HG02610 (cell line): Measurements from ENCODE around the gene CACTIN.
"Not testable (repeated sequence)": the region's sequence is repeated elsewhere in the genome, so short reads cannot be mapped to it uniquely, and the experiment has no call there.

Experiments
- ATAC-seq: cut with Tn5 transposase; IDR thresholded peaks from one replicate; pipeline ENCODE4 v1.9.1; 2021; ENCODE audit warnings: mild to moderate bottlenecking, moderate library complexity; ENCODE audit not compliant: unreplicated experiment

The CACTIN gene

DNA sequence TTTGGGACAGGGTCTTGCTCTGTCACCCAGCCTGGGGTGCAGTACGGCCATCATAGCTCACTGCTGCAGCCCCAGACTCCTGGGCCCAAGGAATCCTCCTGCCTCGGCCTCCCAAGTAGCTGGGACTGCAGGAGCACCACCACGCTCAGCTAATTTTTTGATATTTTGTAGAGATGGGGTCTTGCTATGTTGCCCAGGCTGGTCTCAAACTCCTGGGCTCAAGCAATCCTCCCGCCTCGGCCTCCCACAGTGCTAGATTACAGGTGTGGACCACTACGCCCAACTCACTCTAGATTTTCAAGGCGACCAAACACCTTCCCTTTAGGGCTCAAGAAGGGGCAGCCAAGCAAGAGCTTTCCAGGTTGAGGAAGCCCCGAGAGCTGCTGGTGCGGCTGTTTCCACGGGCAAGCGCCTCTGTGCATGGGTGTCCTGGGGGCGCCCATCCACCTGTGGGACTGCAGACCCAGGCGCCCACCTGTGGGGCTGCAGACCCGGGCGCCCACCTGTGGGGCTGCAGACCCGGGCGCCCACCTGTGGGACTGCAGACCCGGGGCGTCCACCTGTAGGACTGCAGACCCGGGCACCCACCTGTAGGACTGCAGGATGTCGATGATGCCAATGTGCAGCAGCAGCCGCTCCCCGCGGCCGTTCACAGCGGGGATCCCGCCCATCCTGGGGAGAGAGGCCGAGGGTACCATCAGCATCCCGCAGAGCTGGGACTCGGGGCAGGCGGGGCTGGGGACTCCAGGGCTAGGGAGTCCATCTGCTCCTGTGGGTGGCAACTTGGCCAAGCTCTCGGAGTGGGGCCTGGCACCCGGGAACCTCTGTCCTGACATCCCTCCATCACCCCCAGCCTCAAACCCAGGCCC is 21.7 kb upstream of the CACTIN start:
- no peak for ATAC-seq

DNA sequence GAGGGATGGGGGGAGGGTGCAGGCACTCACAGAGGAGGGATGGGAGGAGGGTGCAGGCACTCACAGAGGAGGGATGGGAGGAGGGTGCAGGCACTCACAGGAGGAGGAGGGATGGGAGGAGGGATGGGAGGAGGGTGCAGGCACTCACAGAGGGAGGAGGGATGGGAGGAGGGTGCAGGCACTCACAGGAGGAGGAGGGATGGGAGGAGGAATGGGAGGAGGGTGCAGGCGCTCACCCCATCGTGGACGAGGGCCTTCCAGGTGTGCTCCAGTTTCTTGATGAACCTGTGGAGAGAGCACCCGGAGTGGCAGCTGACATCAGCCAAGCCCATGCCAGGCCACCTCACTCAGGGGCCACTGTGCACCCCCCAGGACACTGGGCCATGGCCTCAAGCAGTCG is 20.5 kb upstream of the CACTIN start:
- not testable (repeated sequence) for ATAC-seq

- ATAC-seq, result no peak
These were observed 19.9 kb upstream of the CACTIN start for GRCh38 chr19:3646336-3647092.

DNA sequence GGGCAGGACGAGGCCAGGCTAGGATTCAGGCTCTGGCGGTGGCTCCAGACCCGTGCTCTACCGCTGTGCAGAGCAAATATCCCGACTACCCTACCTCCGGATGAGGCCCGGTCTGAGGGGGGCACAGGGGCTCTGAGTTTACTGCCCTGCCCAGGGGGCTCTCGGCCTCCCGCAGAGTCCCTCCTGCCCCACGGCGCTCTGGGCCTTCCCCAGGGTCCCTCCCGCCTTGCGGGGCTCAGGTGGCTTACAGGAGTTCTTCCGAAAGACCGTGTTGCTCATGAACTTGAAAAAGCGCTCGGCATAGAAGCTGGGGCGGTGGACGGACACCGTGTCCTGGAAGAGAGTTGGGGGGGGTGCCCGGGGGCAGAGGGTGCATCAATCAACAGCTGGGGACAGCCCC is 19.1 kb upstream of the CACTIN start:
- no peak for ATAC-seq

GRCh38 chr19:3645067-3645396 is 18.4 kb upstream of the CACTIN start:
- no peak for ATAC-seq

- ATAC-seq, result no peak
These were observed 17.9 kb upstream of the CACTIN start for GRCh38 chr19:3644351-3645066.

GRCh38 chr19:3643674-3644313 is 17.2 kb upstream of the CACTIN start:
- no peak for ATAC-seq

GRCh38 chr19:3642987-3643673 is 16.5 kb upstream of the CACTIN start:
- ATAC-seq, result no peak

DNA sequence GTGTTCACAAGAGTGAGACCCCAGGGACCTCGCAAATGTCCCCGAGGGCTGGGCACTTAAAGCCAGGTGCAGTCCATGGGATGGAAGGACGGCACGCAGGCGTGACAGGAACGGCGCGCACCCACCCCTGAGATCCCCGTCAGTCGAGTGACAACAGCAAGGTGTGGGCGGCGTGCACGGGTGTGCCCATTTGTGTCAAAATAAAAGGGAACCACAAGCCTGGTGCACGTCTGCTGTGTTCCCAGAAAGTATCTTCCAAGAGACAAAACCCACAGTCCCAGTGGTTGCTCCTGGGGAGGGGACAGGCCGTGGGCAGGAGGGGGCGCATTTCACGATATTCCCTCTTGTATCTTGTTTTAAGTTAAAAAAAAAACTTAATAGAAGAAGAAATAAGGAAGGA is 15.7 kb upstream of the CACTIN start:
- no peak for ATAC-seq

DNA sequence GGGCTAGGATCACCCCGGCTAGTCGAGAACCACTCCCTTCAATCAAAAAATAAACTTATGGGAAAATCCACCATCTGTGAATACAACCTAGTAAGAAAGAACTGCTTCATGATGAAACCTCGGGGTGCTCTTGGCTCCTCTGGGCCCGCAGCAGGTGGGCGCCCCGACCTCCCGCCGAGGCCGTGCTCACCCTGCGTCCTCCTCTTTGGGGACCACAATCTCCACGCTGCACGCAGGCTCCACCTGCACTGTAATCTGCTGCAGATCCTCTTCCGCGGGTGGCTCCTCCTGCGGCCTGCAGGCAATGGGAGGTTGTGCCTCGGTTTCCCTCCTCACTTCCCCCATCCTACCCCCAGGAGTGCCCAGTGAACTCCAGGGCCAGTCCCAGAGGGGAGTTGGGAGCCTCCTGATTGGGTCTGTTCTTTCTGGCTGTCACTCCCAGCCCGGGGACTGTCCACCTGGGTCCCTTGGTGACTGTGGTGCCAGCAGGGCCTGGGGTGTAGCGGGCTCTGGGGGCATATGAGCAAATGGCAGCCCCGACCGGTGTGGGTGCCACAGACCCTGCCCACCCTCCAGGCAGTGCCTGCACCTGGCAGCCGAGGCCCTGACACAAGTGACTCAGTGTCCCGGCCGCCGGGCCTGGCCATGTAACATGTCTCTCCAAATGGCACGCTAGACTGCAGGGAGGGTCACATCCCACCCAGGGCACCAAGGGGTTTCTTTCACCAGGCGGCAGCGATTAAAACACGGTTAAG is 15.1 kb upstream of the CACTIN start:
- ATAC-seq, result no peak

GRCh38 chr19:3639479-3639878 is 12.9 kb upstream of the CACTIN start:
- no peak for ATAC-seq

DNA sequence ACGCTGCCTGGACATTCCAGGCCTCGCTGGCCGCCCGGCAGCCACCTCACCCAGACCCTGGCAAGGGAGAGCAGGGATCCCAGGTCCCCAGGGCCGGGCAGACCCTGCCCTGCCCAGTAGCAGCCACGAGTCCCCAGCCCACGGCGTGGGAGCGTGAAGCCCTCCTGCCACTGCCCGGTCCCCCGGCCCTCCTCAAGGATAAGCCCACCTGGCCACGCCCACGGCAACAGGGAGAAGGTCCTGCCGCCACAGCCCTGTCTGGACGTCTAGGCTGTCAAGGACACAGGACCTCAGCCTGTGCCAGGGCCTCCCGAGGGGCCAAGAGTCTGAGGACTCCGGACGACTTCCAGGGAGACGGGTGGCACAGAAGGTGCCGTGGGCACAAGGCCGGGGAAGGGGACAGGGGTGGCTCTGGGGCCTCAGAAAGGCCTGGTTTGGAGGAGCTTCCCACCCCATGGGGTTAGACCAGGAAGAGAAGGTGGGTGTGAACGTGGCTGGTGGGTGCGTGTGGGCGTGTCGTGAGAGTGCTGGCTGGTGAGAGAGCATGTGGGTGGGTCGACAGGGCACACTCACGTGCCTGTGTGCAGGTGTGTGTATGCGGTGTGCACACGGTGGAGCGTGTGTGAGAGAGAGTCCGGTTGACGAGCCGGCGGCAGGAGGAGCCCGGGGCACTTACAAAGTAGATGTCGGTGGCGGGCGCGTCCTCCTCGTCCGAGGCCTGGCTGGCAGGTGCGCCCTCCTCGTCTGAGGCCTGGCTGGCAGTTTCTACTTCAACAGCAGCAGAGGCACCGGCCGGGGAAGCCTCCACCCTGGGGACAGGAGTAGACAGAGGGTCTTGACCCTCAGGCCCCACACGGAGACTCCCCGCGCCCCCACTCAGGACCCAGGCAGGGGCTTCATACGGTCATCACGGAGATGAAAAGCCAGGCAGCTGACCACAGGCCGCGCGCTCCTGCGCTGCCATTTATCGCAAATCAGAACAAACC is 11.9 kb upstream of the CACTIN start:
- no peak for ATAC-seq

GRCh38 chr19:3637621-3638020 is 11.0 kb upstream of the CACTIN start:
- no peak for ATAC-seq

GRCh38 chr19:3636962-3637361 is 10.4 kb upstream of the CACTIN start:
- ATAC-seq, result no peak

GRCh38 chr19:3636506-3636905 is 9.9 kb upstream of the CACTIN start:
- ATAC-seq, result no peak

DNA sequence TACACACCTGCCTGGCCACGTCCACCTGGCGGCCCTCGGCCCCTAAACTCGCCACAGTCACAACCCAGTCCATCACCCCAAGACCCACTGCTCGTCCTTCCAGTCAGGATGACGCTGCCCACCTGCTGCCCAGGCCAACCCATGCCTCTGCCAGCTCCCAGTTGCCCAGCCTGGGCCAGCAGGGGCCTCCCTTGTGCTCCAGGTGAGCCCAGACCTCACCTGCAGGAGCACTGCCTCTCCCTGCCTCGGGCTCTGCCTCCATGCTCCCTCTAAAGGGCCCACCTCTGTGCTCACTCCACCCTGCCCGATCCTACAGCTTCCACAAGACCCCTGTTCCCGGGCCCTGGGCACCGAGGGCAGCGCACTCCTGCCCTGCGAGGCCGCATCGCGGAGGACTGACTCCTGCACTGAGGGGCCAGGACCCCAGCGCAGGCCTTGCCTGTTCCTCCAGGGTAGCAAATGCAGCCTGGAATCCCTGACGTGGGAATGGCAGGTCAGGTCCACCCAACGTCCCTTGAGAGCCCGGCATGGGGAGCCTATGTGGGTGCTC is 8.0 kb upstream of the CACTIN start:
- ATAC-seq, result no peak

DNA sequence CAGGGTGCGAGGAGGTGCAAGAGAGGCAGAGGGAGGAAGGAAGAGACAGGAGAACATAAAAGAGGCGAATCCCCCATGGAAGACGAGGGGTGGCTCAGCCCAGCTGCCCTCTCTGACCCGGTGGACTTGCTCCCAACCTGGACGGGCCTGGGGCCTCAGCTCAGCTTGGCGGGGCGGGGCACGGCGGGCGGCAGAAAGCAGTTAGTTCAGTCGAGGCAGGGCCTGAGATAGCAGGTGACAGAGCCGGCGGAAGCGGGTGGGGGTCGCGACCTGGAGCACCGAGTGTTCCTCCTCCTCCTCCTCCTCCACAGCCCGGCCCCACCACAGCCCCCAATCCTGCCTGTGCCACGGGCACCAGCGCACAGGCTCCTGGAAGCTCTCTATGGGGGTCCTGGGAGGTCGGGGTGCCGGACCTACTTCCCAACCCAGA is 7.0 kb upstream of the CACTIN start:
- ATAC-seq, result no peak
